Activated T-cell treated with anti-CD3 and anti-CD28 coated beads for 1 hour (primary cell): Measurements from ENCODE around the gene CENPU.
"Not testable (repeated sequence)": the region's sequence is repeated elsewhere in the genome, so short reads cannot be mapped to it uniquely, and the experiment has no call there.

Experiments used
- DNase-seq: peaks from one replicate; pipeline ENCODE4 v3.0.0-alpha.2; 2020; ENCODE audit warnings: low read depth

CENPU gene

GRCh38 chr4:184752496-184753275 is 18.8 kb upstream of the CENPU start:
- no peak for DNase-seq

DNA sequence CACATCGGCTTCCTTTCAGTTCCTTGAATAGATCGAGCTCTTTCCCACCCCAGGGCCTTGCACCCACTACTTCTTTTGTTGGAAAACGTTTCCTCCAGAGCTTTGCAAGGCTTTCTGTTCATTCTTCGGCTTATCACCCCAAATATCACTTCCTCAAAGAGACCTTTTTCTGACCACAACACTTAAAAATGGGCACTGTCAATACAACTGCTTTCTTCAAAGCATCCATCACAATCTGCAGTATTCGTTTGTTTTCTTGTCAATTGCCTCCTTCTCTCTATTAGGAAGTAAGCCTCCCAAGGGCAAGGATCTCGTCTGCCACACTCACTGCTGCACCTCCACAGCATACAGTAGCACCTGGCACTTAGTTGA is 17.7 kb upstream of the CENPU start:
- DNase-seq: no peak

- DNase-seq: no peak
Observed at GRCh38 chr4:184750926-184751584, 17.2 kb upstream of the CENPU start.

- DNase-seq: no peak
Observed at GRCh38 chr4:184748251-184748652, 14.4 kb upstream of the CENPU start.

DNA sequence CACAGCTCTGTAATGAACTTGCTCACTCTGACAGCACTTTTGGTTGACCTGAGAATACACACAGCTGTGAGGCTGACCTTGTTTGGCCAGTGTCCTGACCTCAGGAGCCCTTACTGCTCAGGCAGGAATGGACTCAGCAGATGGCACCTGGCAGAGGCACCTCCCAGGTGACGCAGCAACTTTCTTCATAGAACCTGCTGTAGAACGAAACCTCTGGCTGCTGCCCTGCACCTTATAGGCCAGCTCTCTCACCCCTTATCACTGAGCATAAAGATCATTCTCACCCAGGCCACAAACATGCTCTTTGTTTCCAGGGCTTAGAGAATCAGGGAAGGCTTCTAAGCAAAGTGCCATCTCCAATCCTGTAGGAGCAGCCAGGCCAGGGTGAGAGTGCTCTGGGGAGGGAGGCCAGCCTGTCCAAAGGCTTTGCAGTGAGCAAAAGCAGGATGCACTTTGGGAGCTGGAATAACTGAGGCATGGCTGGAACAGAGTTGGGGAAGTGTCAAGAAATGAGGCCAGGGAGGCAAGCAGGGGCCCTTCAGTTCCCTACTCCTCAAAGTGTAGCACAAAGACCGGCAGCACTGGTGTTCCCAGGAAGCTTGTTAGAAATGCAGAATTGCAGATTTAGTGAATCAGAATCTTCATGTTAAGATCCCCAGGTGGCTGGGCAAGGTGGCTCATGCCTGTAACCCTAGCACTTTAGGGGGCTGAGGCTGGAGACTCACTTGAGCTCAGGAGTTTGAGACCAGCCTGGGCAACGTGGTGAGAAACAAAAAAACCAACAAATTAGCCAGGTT is 13.3 kb upstream of the CENPU start:
- DNase-seq: no peak

GRCh38 chr4:184745831-184746795 is 12.2 kb upstream of the CENPU start:
- DNase-seq: peak; percentile 64

DNA sequence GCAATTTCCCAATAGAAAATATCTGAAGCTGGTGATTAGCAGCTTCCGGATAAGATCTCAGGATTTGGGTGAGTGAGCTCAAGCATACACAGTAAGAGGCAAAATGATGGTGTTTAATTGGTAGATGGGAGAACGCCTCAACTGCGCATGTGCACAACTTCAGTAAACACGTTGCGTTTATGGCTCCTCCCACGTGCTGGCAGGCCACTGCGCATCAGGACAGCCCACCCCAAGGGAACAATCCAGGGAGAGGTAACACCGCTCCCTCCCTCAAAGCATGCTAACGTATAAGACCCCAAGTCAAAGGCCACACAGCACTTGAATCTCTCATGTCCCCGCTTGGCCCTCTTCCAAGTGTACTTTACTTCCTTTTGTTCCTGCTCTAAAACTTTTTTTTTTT is 10.3 kb upstream of the CENPU start:
- no peak for DNase-seq

DNA sequence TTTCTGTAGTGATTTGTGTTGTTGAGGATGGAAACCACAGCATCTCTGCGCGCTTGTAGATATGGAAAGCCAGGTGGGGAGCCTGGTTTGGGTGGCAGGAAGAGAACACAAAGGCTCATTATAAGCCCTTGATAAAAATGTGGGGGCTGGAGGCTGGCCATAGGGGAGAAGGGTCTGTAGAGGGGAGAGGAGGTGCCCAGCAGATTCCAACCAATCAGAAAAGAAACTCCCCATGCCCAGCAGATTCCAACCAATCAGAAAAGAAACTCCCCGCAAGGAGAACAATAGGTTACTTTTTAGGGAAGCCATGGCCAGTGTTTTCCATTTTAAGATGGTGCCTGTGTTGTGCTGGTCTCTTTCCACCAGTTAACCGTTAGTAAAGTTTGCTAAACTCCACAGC is 9.8 kb upstream of the CENPU start:
- DNase-seq: no peak

DNA sequence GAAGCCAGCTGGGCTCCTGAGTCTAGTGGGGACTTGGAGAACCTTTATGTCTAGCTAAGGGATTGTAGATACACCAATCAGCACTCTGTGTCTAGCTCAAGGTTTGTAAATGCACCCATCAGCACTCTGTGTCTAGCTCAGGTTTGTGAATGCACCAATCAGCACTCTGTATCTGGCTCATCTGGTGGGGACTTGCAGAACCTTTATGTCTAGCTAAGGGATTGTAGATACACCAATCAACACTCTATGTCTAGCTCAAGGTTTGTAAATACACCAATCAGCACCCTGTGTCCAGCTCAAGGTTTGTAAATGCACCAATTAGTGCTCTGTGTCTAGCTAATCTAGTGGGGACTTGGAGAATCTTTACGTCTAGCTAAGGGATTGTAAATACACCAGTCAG is 7.8 kb upstream of the CENPU start:
- DNase-seq: not testable (repeated sequence)

DNA sequence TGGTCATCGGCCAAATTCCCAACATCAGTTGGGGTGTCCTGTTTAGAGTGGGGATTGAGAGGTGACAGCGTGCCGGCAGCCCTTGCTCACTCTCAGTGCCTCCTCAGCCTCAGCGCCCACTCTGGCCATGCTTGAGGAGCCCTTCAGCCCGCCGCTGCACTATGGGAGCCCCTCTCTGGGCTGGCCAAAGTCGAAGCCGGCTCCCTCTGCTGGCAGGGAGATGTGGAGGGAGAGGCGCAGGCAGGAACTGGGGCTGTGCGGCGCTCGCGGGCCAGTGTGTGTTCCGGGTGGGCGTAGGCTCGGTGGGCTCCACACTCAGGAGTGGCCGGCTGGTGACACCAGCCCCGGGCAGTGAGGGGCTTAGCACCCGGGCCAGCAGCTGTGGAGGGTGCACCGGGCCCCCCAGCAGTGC is 7.1 kb upstream of the CENPU start:
- no peak for DNase-seq

DNA sequence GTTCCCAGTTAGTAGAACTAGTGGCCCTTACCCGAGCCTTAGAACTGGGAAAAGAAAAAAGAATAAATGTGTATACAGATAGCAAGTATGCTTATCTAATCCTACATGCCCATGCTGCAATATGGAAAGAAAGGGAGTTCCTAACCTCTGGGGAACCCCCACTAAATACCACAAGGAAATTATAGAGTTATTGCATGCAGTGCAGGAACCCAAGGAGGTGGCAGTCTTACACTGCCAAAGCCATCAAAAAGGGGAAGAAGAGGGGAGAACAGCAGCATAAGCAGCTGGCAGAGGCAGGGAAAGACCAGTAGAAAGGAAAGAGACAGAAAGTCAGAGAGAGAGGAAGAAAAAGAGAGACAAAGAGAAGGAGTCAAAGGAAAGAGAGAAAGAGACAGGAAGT is 5.7 kb upstream of the CENPU start:
- not testable (repeated sequence) for DNase-seq

- no peak for DNase-seq
Observed at GRCh38 chr4:184734758-184735157, 862 bp upstream of the CENPU start.

GRCh38 chr4:184732126-184732525 is 1.8 kb downstream of the CENPU start:
- no peak for DNase-seq

DNA sequence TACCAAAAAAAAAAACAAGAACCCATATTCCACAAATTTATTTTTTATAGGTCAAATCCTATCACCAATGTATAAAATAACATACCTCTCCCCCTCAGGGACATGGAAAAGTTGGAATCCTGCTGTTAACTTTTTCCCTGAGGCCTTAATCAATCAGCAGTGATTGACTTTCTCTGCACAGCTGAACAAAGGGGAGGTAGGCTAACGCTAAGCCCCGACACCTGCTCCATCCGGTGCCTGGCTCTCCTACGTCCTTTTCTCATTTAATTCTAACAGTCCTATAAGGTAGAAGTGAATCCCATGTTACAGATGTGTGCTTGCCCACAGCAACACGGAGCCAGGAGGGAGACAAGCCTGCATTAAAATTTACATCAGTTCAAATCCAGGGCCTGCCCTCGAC is 2.8 kb downstream of the CENPU start:
- DNase-seq: no peak

- DNase-seq: no peak
Observed at GRCh38 chr4:184729946-184730345, 4.0 kb downstream of the CENPU start.

DNA sequence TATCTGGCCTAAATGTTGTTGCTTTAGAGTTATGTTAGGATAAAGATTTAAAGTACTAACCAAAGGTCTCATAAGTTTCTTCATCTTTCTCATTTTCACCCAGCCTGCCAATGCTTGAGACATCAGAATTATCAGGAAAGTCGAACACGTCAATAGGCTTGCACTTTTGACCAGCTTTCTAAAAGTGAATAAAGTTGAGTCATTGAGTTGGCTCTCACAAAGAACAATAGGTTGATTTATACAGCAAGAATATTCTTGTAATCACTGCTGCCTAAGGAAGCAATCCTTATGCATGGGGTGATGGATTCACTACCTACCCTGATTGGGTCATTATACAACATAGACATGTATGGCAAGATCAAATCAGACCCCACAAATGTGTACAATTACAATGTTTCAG is 5.0 kb downstream of the CENPU start:
- no peak for DNase-seq

GRCh38 chr4:184727430-184727829 is 6.5 kb downstream of the CENPU start:
- no peak for DNase-seq

GRCh38 chr4:184722798-184723197 is 11.1 kb downstream of the CENPU start:
- no peak for DNase-seq

- no peak for DNase-seq
Observed at GRCh38 chr4:184721254-184721653, 12.6 kb downstream of the CENPU start.

DNA sequence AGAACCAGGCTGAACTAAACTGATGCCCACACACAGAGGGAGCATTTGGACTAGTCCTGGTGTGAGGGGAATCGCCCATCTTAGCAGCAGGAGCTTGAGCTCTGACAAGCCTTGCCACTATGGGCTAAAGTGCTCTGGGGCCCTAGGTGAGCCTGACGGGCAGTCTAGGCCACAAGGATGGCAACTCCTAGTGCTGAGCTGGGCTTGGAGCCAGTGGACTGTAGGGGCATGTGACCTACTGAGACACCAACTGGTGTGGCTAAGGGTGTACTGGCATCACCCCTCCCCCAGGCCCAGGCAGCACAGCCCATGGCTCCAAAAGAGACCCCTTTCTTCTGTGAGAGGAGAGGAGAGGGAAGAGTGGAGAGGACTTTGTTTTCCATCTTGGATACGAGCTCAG is 14.5 kb downstream of the CENPU start:
- no peak for DNase-seq

DNA sequence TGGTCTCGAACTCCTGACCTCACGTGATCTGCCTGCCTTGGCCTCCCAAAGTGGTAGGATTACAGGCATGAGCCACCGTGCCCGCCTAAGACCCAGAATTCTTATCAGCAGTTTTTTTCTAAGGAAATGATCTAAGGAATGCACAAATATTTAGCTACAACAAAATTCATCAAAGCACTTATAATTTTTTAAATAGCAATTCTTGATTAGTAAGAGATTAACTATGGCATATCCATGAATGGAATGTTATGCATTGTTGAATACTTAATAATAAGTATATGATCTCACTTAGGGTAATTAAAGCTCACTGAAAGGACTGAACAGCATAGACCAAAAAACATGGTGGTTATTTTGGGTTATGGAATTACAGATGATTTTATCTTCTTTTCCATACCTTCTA is 18.4 kb downstream of the CENPU start:
- DNase-seq: no peak

DNA sequence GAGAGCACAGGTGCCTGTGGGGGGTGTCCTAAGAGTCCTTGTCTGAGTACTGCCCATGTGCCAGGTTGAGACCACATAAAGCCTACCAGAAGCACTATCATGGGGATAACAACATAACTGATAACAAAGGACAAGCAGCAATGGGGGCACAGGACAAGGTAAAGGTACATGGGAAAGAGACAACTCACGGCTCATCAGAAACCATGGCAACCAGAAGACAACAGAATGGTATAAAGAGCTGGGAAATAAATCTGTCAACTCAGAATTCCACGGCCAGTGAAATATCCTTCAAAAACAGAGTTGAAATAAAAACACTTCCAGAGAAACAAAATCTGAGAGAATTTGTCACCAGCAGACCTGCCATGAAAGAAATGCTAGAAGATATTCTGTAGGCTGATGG is 20.0 kb downstream of the CENPU start:
- no peak for DNase-seq
